ENCODE measurements around the gene SOX5.
"Not testable (repeated sequence)": the region's sequence is repeated elsewhere in the genome, so short reads cannot be mapped to it uniquely, and the experiment has no call there.

SOX5 gene

GRCh38 chr12:23510484-23510883 is 439.0 kb downstream of the SOX5 start:
- Histone ChIP-seq H3K27ac (ENCODE audit: poor library complexity, severe bottlenecking) (no peak overlapping the region), H3K9me3 (ENCODE audit: severe bottlenecking) (no peaks in the 10 kb centered on the region), H3K4me3 (ENCODE audit: severe bottlenecking) (no peak overlapping the region), H3K27me3 (ENCODE audit: insufficient read depth, poor library complexity, severe bottlenecking) (no peaks in the 10 kb centered on the region), H3K4me1 (ENCODE audit: insufficient read depth, poor library complexity, severe bottlenecking) (no peaks in the 10 kb centered on the region), H3K36me3 (ENCODE audit: low read depth) (no peaks in the 10 kb centered on the region)
- DNase-seq (ENCODE audit: low spot score) (no peak), ATAC-seq (ENCODE audit: low read depth) (no peak)
- TF ChIP-seq CTCF (IDR thresholded peaks at IDR 0.05; ENCODE audit: poor library complexity, severe bottlenecking), result no peak

GRCh38 chr12:23509832-23510231 is 439.6 kb downstream of the SOX5 start:
- H3K4me1 ChIP-seq (ENCODE audit: insufficient read depth, poor library complexity, severe bottlenecking); H3K27me3 ChIP-seq (ENCODE audit: insufficient read depth, poor library complexity, severe bottlenecking); H3K36me3 ChIP-seq (ENCODE audit: low read depth); H3K4me3 ChIP-seq (ENCODE audit: severe bottlenecking); ATAC-seq (ENCODE audit: low read depth); H3K9me3 ChIP-seq (ENCODE audit: severe bottlenecking); H3K27ac ChIP-seq (ENCODE audit: poor library complexity, severe bottlenecking); DNase-seq (ENCODE audit: low spot score): not testable (repeated sequence)

GRCh38 chr12:23507785-23508184 is 441.7 kb downstream of the SOX5 start:
- DNase-seq (ENCODE audit: low spot score); H3K4me1 ChIP-seq (ENCODE audit: insufficient read depth, poor library complexity, severe bottlenecking); H3K27me3 ChIP-seq (ENCODE audit: insufficient read depth, poor library complexity, severe bottlenecking); H3K36me3 ChIP-seq (ENCODE audit: low read depth); ATAC-seq (ENCODE audit: low read depth); H3K27ac ChIP-seq (ENCODE audit: poor library complexity, severe bottlenecking); H3K4me3 ChIP-seq (ENCODE audit: severe bottlenecking); H3K9me3 ChIP-seq (ENCODE audit: severe bottlenecking): not testable (repeated sequence)

- not testable (repeated sequence) for H3K27ac ChIP-seq (ENCODE audit: poor library complexity, severe bottlenecking); H3K27me3 ChIP-seq (ENCODE audit: insufficient read depth, poor library complexity, severe bottlenecking); H3K4me1 ChIP-seq (ENCODE audit: insufficient read depth, poor library complexity, severe bottlenecking); DNase-seq (ENCODE audit: low spot score); H3K4me3 ChIP-seq (ENCODE audit: severe bottlenecking); ATAC-seq (ENCODE audit: low read depth); H3K9me3 ChIP-seq (ENCODE audit: severe bottlenecking); H3K36me3 ChIP-seq (ENCODE audit: low read depth)
Observed at GRCh38 chr12:23505736-23506135, 443.7 kb downstream of the SOX5 start.

GRCh38 chr12:23504641-23505399 is 444.6 kb downstream of the SOX5 start:
- Histone ChIP-seq H3K36me3 (ENCODE audit: low read depth) (no peaks in the 10 kb centered on the region), H3K4me3 (ENCODE audit: severe bottlenecking) (no peak overlapping the region), H3K9me3 (ENCODE audit: severe bottlenecking) (no peaks in the 10 kb centered on the region), H3K27me3 (ENCODE audit: insufficient read depth, poor library complexity, severe bottlenecking) (no peaks in the 10 kb centered on the region), H3K27ac (ENCODE audit: poor library complexity, severe bottlenecking) (no peak overlapping the region), H3K4me1 (ENCODE audit: insufficient read depth, poor library complexity, severe bottlenecking) (no peaks in the 10 kb centered on the region)
- ATAC-seq (ENCODE audit: low read depth), result no peak
- TF ChIP-seq CTCF (IDR thresholded peaks at IDR 0.05; ENCODE audit: poor library complexity, severe bottlenecking), result no peak
- no peak for DNase-seq (ENCODE audit: low spot score)

- Histone ChIP-seq H3K4me3 (ENCODE audit: severe bottlenecking) (no peak overlapping the region), H3K4me1 (ENCODE audit: insufficient read depth, poor library complexity, severe bottlenecking) (no peaks in the 10 kb centered on the region), H3K9me3 (ENCODE audit: severe bottlenecking) (no peaks in the 10 kb centered on the region), H3K27me3 (ENCODE audit: insufficient read depth, poor library complexity, severe bottlenecking) (no peaks in the 10 kb centered on the region), H3K27ac (ENCODE audit: poor library complexity, severe bottlenecking) (no peak overlapping the region), H3K36me3 (ENCODE audit: low read depth) (no peaks in the 10 kb centered on the region)
- DNase-seq (ENCODE audit: low spot score), result no peak
- TF ChIP-seq CTCF (IDR thresholded peaks at IDR 0.05; ENCODE audit: poor library complexity, severe bottlenecking), result no peak
- ATAC-seq (ENCODE audit: low read depth), result no peak
Observed at GRCh38 chr12:23504043-23504442, 445.4 kb downstream of the SOX5 start.
